ENCODE data around the gene GBA3. TPM values are rescaled to one million over a fixed set of nuclear protein-coding genes. Genes with fewer than 3 reads are reported as not detected.

Gene GBA3
- total and polyA plus RNA-seq, 2 of the 8 experiments (the other 6 are each of a cell fraction or from before 2014, with no cell fraction given) = not detected

DNA sequence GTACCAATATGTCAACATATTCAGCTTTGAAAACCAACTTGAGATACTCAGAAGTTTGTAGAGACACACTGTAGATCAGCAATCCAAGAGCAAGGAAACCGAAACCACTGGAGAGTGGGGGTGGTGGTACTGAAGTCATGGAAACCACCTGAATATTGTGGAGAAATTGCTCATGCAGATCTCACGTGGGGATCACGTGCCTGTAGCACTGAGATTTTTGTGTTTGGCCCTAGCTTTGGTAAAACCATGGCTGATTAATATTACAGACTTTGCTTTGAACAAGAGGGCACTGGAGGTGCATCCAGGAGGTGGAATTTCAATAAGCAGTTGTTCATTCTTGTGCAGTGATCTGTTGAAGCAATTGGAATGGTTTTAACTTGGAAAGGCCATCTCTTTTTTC, 47.2 kb downstream of the GBA3 start:
- no peak for FAIRE-seq
- H4K20me1 ChIP-seq (replicated peaks in 1 of 2; ENCODE audit: control insufficient read depth in 1 of 2, insufficient read depth in 2 of 2, low read length in 2 of 2) = no peaks in the 10 kb centered on the region
- TF ChIP-seq SAP30 (IDR thresholded peaks at IDR 0.05; ENCODE audit: insufficient read depth, insufficient replicate concordance, low read length) (no peak), TAF1 (IDR thresholded peaks at IDR 0.05; ENCODE audit: low read depth, low read length) (no peak), JUND (IDR thresholded peaks at IDR 0.05; ENCODE audit: low read length) (no peak), ASH2L (IDR thresholded peaks at IDR 0.05; ENCODE audit: low read length) (no peak), POLR2A (IDR thresholded peaks at IDR 0.05; ENCODE audit: control extremely low read depth in 1 of 2, low read depth in 2 of 2, low read length in 2 of 2) (no peak), EGR1 (IDR thresholded peaks at IDR 0.05; ENCODE audit: borderline replicate concordance, low read depth, low read length) (no peak), NANOG (IDR thresholded peaks at IDR 0.05; ENCODE audit: insufficient read depth, low read depth, low read length, poor library complexity, severe bottlenecking) (no peak), RFX5 (IDR thresholded peaks at IDR 0.05; ENCODE audit: borderline replicate concordance, low read depth, low read length) (no peak), SUZ12 (IDR thresholded peaks at IDR 0.05; ENCODE audit: low read length) (no peak), RXRA (IDR thresholded peaks at IDR 0.05; ENCODE audit: insufficient read depth, low read depth, low read length) (no peak), GTF2F1 (IDR thresholded peaks at IDR 0.05; ENCODE audit: borderline replicate concordance, low read depth, low read length) (no peak)
- TF ChIP-seq, protein P1, sequence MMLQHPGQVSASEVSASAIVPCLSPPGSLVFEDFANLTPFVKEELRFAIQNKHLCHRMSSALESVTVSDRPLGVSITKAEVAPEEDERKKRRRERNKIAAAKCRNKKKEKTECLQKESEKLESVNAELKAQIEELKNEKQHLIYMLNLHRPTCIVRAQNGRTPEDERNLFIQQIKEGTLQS (IDR thresholded peaks at IDR 0.05; ENCODE audit: insufficient read depth, low read depth, low read length) = no peak
- TF ChIP-seq, protein P2, sequence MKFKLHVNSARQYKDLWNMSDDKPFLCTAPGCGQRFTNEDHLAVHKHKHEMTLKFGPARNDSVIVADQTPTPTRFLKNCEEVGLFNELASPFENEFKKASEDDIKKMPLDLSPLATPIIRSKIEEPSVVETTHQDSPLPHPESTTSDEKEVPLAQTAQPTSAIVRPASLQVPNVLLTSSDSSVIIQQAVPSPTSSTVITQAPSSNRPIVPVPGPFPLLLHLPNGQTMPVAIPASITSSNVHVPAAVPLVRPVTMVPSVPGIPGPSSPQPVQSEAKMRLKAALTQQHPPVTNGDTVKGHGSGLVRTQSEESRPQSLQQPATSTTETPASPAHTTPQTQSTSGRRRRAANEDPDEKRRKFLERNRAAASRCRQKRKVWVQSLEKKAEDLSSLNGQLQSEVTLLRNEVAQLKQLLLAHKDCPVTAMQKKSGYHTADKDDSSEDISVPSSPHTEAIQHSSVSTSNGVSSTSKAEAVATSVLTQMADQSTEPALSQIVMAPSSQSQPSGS (IDR thresholded peaks at IDR 0.05; ENCODE audit: low read length) = no peak

More for the DNA sequence above, 47.2 kb downstream of the GBA3 start:
- Histone ChIP-seq H2BK5ac (ENCODE audit: low read depth, low read length) (no peak overlapping the region), H2AFZ (ENCODE audit: low read length) (no peak overlapping the region), H4K8ac (ENCODE audit: extremely low read depth, insufficient read depth, low read length) (no peak overlapping the region), H2BK120ac (replicated peaks; ENCODE audit: low read depth, low read length) (no peak overlapping the region), H3K4me1 (replicated peaks in 1 of 4; ENCODE audit: control insufficient read depth in 3 of 4, insufficient read depth in 4 of 4, low read length in 3 of 4) (no peaks in the 10 kb centered on the region), H3K23me2 (ENCODE audit: low read depth, low read length) (no peaks in the 10 kb centered on the region), H3K36me3 (ENCODE audit: control insufficient read depth in 2 of 4, insufficient read depth in 4 of 4, low read length in 3 of 4) (no peaks in the 10 kb centered on the region), H3K27me3 (replicated peaks in 1 of 4; ENCODE audit: control insufficient read depth in 3 of 4, extremely low read depth in 1 of 4, insufficient read depth in 3 of 4, low read length in 3 of 4) (no peaks in the 10 kb centered on the region), H2AK5ac (ENCODE audit: low read depth, low read length) (no peak overlapping the region), H3K4me3 (ENCODE audit: extremely low read depth in 1 of 4, insufficient read depth in 2 of 4, low read depth in 3 of 4, low read length in 4 of 4) (no peak overlapping the region), H3K4ac (replicated peaks; ENCODE audit: insufficient read length, low read depth, low read length) (no peak overlapping the region), H2BK12ac (ENCODE audit: low read depth, low read length) (no peak overlapping the region), H3K14ac (ENCODE audit: insufficient read length) (no peak overlapping the region), H3K23ac (ENCODE audit: insufficient read length) (no peak overlapping the region), H2BK15ac (ENCODE audit: low read length) (no peak overlapping the region), H4K91ac (replicated peaks; ENCODE audit: insufficient read length, low read length) (no peak overlapping the region), H3K79me1 (ENCODE audit: low read depth, low read length) (no peaks in the 10 kb centered on the region), H4K5ac (ENCODE audit: insufficient read length, low read depth, low read length) (no peak overlapping the region), H3K27ac (ENCODE audit: low read depth, low read length) (no peak overlapping the region), H3K79me2 (ENCODE audit: control insufficient read depth in 1 of 2, insufficient read depth in 2 of 2, low read length in 2 of 2) (no peaks in the 10 kb centered on the region), H3K56ac (replicated peaks; ENCODE audit: insufficient read length, low read depth, low read length) (no peak overlapping the region), H3K9me3 (ENCODE audit: insufficient read depth in 2 of 2, low read depth in 1 of 2, low read length in 1 of 2) (no peaks in the 10 kb centered on the region), H3K4me2 (ENCODE audit: insufficient read depth in 1 of 2, low read depth in 2 of 2, low read length in 2 of 2) (no peak overlapping the region), H3K18ac (ENCODE audit: extremely low read depth, low read length) (no peak overlapping the region), H2BK20ac (ENCODE audit: low read length) (no peak overlapping the region), H3K9ac (replicated peaks in 1 of 4; ENCODE audit: extremely low read depth in 1 of 4, low read depth in 3 of 4, low read length in 3 of 4) (no peak overlapping the region)
- DNase-seq (ENCODE audit: low read depth in 1 of 2, low spot score in 2 of 2) = no peak
- ChIA-PET CTCF (ENCODE audit: partially characterized antibody) (interaction anchor here (1.5 kb wide), 1 partner anchor 9 kb away, joined by 3 read pairs; no protein-coding TSS in a partner anchor), POLR2A (ENCODE audit: partially characterized antibody) (no interaction called here)
- WGBS, 2 experiments (ENCODE audit: extremely low coverage in 1 of 2, insufficient coverage in 1 of 2, insufficient read length in 1 of 2, insufficient replicate concordance in 2 of 2, low coverage in 1 of 2, low lambda C conversion rate in 2 of 2, missing lambda C conversion rate in 1 of 2) = 85% methylated on average over 3 of the region's 3 CpGs; no CpG with 5 or more reads in 1 of the 2 experiments
